HCT116 (cell line): ENCODE results near the gene DIS3L2. TPM values are rescaled to one million over a fixed set of nuclear protein-coding genes. Genes with fewer than 3 reads are reported as not detected.

Source experiments
- ATAC-seq: fragments of 200-7000 bp; cut with Tn5 transposase; 2 replicates; pipeline ENCODE4 v1.9.1; 2020; ENCODE audit warnings: mild to moderate bottlenecking, moderate library complexity
- BruUV-seq: library from RNA; stranded (reverse); fragments of 400-500 nt; replicated peaks from 2 replicates; lab custom pipeline; 2021; lab: Mats Ljungman, UMichigan
- CTCF ChIA-PET: fragments of 300-600 bp; sonication (Branson Sonifier 250); formaldehyde crosslinking; loops from one replicate; lab custom pipeline; 2021; ENCODE audit warnings: antibody characterized with exemption; lab: Charles Lee
- POLR2A ChIA-PET: fragments of 300-600, 350-600 bp; sonication (Branson Sonifier 250); formaldehyde crosslinking; loops from one replicate; lab custom pipeline; 2021; ENCODE audit warnings: antibody characterized with exemption; lab: Charles Lee
- RAD21 ChIA-PET, 2 experiments: fragments of 300-600 bp; sonication (Branson Sonifier 250); formaldehyde crosslinking; loops; one replicate each; lab custom pipeline; 2023; ENCODE audit warnings: low total read pairs in 2 of 2; ENCODE audit not compliant: uncharacterized antibody in 2 of 2, unreplicated experiment in 2 of 2, low non-redundant PET in 1 of 2; lab: Charles Lee
- DNase-seq: peaks from one replicate; pipeline ENCODE4 v3.0.0-alpha.2; 2010; ENCODE audit warnings: low read depth, low spot score
- H2AFZ ChIP-seq: fragments of 200-600 bp; shearing (Covaris generic), sonication (generic); 2 replicates; pipeline ENCODE4 v1.6.1; 2017; ENCODE audit warnings: low read depth, mixed run types, mixed read lengths, antibody characterized with exemption, low read length; ENCODE audit not compliant: poor library complexity, severe bottlenecking
- H3K27ac ChIP-seq: 2 replicates; pipeline ENCODE4 v1.5.1; 2012; ENCODE audit warnings: low read depth, low read length
- H3K27me3 ChIP-seq: fragments of 200-600 bp; sonication (generic); 2 replicates; pipeline ENCODE4 v1.6.1; 2016; ENCODE audit warnings: mixed run types, low read length, mixed read lengths; ENCODE audit not compliant: insufficient read depth
- H3K36me3 ChIP-seq, 2 experiments: fragments of 200-500 bp in 1 of 2; fragments of 200-600 bp in 1 of 2; sonication (Bioruptor generic) in 1 of 2; sonication (generic) in 1 of 2; 2 replicates each; pipeline versions ENCODE4 v1.5.1 to v1.6.1; 2014 to 2016; ENCODE audit warnings: low read length in 2 of 2, inconsistent platforms in 1 of 2, mixed read lengths in 1 of 2, mixed run types in 1 of 2; ENCODE audit not compliant: insufficient read depth in 2 of 2, control insufficient read depth in 1 of 2
- H3K4me1 ChIP-seq, 2 experiments: fragments of 200-600 bp in 1 of 2; sonication (generic) in 1 of 2; 2 replicates each; pipeline versions ENCODE4 v1.5.1 to v1.6.1; 2012 to 2017; ENCODE audit warnings: low read length in 2 of 2, inconsistent platforms in 1 of 2, mild to moderate bottlenecking in 1 of 2, mixed read lengths in 1 of 2, mixed run types in 1 of 2, moderate library complexity in 1 of 2; ENCODE audit not compliant: insufficient read depth in 2 of 2, control insufficient read depth in 1 of 2
- H3K4me2 ChIP-seq: fragments of 200-600 bp; sonication (generic); 2 replicates; pipeline ENCODE4 v1.6.1; 2017; ENCODE audit warnings: mixed run types, low read length, mixed read lengths
- H3K4me3 ChIP-seq, 2 experiments: fragments of 200-600 bp in 1 of 2; sonication (generic) in 1 of 2; replicated peaks in 1 of 2; 2 replicates each; pipeline ENCODE4 v1.5.1; 2011 to 2016; ENCODE audit warnings: low read length in 2 of 2, control low read depth in 1 of 2, low read depth in 1 of 2, mild to moderate bottlenecking in 1 of 2, mixed read lengths in 1 of 2, mixed run types in 1 of 2
- H3K79me2 ChIP-seq: fragments of 200-600 bp; sonication (generic); 2 replicates; pipeline ENCODE4 v1.6.1; 2017; ENCODE audit warnings: mild to moderate bottlenecking, mixed run types, low read length, moderate library complexity, mixed read lengths; ENCODE audit not compliant: insufficient read depth
- H3K9ac ChIP-seq: fragments of 200-600 bp; sonication (generic); 2 replicates; pipeline ENCODE4 v1.6.1; 2016; ENCODE audit warnings: low read length, mixed read lengths
- H3K9me2 ChIP-seq: fragments of 200-600 bp; sonication (generic), shearing (Covaris generic); 2 replicates; pipeline ENCODE4 v1.6.1; 2017; ENCODE audit warnings: mixed run types, mild to moderate bottlenecking, moderate library complexity; ENCODE audit not compliant: insufficient read depth
- H3K9me3 ChIP-seq, 2 experiments: fragments of 200-500 bp in 1 of 2; fragments of 200-600 bp in 1 of 2; sonication (Bioruptor generic) in 1 of 2; sonication (generic) in 1 of 2; 2 replicates each; pipeline ENCODE4 v1.6.1; 2014 to 2017; ENCODE audit warnings: low read length in 2 of 2, mixed read lengths in 2 of 2, inconsistent platforms in 1 of 2, low read depth in 1 of 2, mild to moderate bottlenecking in 1 of 2, mixed run types in 1 of 2, moderate library complexity in 1 of 2; ENCODE audit not compliant: control insufficient read depth in 1 of 2, insufficient read depth in 1 of 2
- H4K20me1 ChIP-seq: fragments of 200-600 bp; sonication (generic), shearing (Covaris generic); 2 replicates; pipeline ENCODE4 v1.6.1; 2017; ENCODE audit warnings: mixed run types, mild to moderate bottlenecking, moderate library complexity; ENCODE audit not compliant: insufficient read depth
- ATF3 ChIP-seq: IDR thresholded peaks from 2 replicates; pipeline ENCODE4 v1.6.1; 2012
- CTCF ChIP-seq, 3 experiments: fragments of 200-600 bp in 1 of 3; sonication (generic) in 1 of 3; IDR thresholded peaks in 2 of 3; conservative IDR thresholded peaks in 1 of 3; 2 replicates each; pipeline ENCODE4 v1.5.1; 2012 to 2017; ENCODE audit warnings: low read depth in 2 of 3, low read length in 2 of 3, antibody characterized with exemption in 1 of 3, borderline replicate concordance in 1 of 3, control low read depth in 1 of 3, mild to moderate bottlenecking in 1 of 3, mixed read lengths in 1 of 3, mixed run types in 1 of 3, moderate library complexity in 1 of 3; ENCODE audit not compliant: insufficient read depth in 1 of 3
- EGR1 ChIP-seq: IDR thresholded peaks from 2 replicates; pipeline ENCODE4 v1.6.1; 2012; ENCODE audit warnings: low read depth
- EZH2 ChIP-seq: fragments of 200-600 bp; sonication (generic); IDR thresholded peaks from 2 replicates; pipeline ENCODE4 v1.6.1; 2017; ENCODE audit warnings: antibody characterized with exemption, mixed run types
- FOSL1 ChIP-seq: IDR thresholded peaks from 2 replicates; pipeline ENCODE4 v1.6.1; 2012; ENCODE audit warnings: low read depth
- POLR2A ChIP-seq: IDR thresholded peaks from 2 replicates; pipeline ENCODE4 v1.7.0; 2011; ENCODE audit warnings: borderline replicate concordance; ENCODE audit not compliant: insufficient read depth, insufficient read length; ENCODE audit errors: extremely low read depth
- POLR2AphosphoS5 ChIP-seq: IDR thresholded peaks from 2 replicates; pipeline ENCODE4 v1.6.1; 2011; ENCODE audit warnings: mild to moderate bottlenecking, low read depth, low read length, moderate library complexity
- RAD21 ChIP-seq: IDR thresholded peaks from 2 replicates; pipeline ENCODE4 v1.6.1; 2012; ENCODE audit warnings: low read depth, mild to moderate bottlenecking
- REST ChIP-seq: IDR thresholded peaks from 2 replicates; pipeline ENCODE4 v1.6.1; 2012; ENCODE audit warnings: low read depth
- SP1 ChIP-seq: IDR thresholded peaks from 2 replicates; pipeline ENCODE4 v1.6.1; 2012; ENCODE audit warnings: low read depth
- SRF ChIP-seq: IDR thresholded peaks from 2 replicates; pipeline ENCODE4 v1.6.1; 2012; ENCODE audit warnings: low read depth
- TCF7L2 ChIP-seq: IDR thresholded peaks from 2 replicates; pipeline ENCODE4 v1.7.0; 2011; ENCODE audit warnings: borderline replicate concordance, inconsistent platforms; ENCODE audit not compliant: insufficient read depth, insufficient read length; ENCODE audit errors: extremely low read depth
- YY1 ChIP-seq: IDR thresholded peaks from 2 replicates; pipeline ENCODE4 v1.6.1; 2011; ENCODE audit warnings: low read length, low read depth, moderate library complexity, mild to moderate bottlenecking; ENCODE audit not compliant: insufficient replicate concordance; ENCODE audit errors: extremely low read depth
- ZBTB33 ChIP-seq: IDR thresholded peaks from 2 replicates; pipeline ENCODE4 v1.6.1; 2011; ENCODE audit warnings: mild to moderate bottlenecking, low read length, moderate library complexity; ENCODE audit not compliant: insufficient replicate concordance; ENCODE audit errors: extremely low read depth
- ZFX ChIP-seq: fragments of 450-650 bp; IDR thresholded peaks from 2 replicates; pipeline ENCODE4 v1.6.1; 2017
- ZNF274 ChIP-seq: fragments of 200-500 bp; sonication (Bioruptor generic); IDR thresholded peaks from 2 replicates; pipeline ENCODE4 v1.6.1; 2014; ENCODE audit warnings: mild to moderate bottlenecking, low read depth, low read length, inconsistent platforms
- intact Hi-C: fragments of 100-400 bp; cut with micrococcal nuclease; formaldehyde crosslinking; loops from 2 replicates; pipeline ENCODE4 v1.10.0; 2022
- total RNA-seq: library from RNA; stranded (reverse); gene quantifications from one replicate; pipeline ENCODE4 v1.2.1, GENCODE V29; 2021; ENCODE audit not compliant: unreplicated experiment

Gene DIS3L2
- total RNA-seq, 1 experiment from 2014 or later = 42.5 TPM

- RAD21 ChIA-PET = no interaction called here
- CTCF ChIA-PET = no interaction called here
- Histone ChIP-seq H3K79me2 (peaks cover 76% of the 10 kb centered on the region), H4K20me1 (peaks cover 4% of the 10 kb centered on the region; the same call in 1 of the 2 replicates), H3K27ac (no peak overlapping the region), H3K9ac (no peak overlapping the region), H3K36me3 (no peaks in the 10 kb centered on the region), H3K9me3 (no peaks in the 10 kb centered on the region), H3K9me2 (no peaks in the 10 kb centered on the region), H3K27me3 (no peaks in the 10 kb centered on the region), H3K4me2 (no peak overlapping the region), H3K4me3 (no peak overlapping the region), H2AFZ (no peak overlapping the region), H3K4me1 (no peaks in the 10 kb centered on the region; a peak in 1 of 4 replicates)
- intact Hi-C loops = no loop called here
- POLR2A ChIA-PET = no interaction called here
- DNase-seq (no peak), ATAC-seq (no peak)
- TF ChIP-seq EGR1 (no peak), RAD21 (no peak), REST (no peak), ZFX (no peak), YY1 (no peak), POLR2A (no peak), TCF7L2 (no peak), EZH2 (no peak), ZBTB33 (no peak), ZNF274 (no peak), SP1 (no peak), SRF (no peak), ATF3 (no peak), CTCF (IDR thresholded peaks at IDR 0.05 in 2 of 3, conservative IDR thresholded peaks at IDR 0.05 in 1 of 3; ENCODE audit: borderline replicate concordance in 1 of 3, insufficient read depth in 1 of 3, low read depth in 2 of 3, low read length in 2 of 3) (no peak), FOSL1 (no peak), POLR2AphosphoS5 (no peak)
- BruUV-seq = no TSS peak
Measured at GRCh38 chr2:232006253-232006652, 44.7 kb downstream of the DIS3L2 start.
